MCF 10A (cell line): Measurements from ENCODE around the gene PBX3. TPM values are rescaled to one million over a fixed set of nuclear protein-coding genes. Genes with fewer than 3 reads are reported as not detected.

ENCODE experiments used
- BruUV-seq: library from RNA; stranded (reverse); fragments of 400-500 nt; replicated peaks from 2 replicates; lab custom pipeline; 2021; lab: Mats Ljungman, UMichigan
- CTCF ChIA-PET: fragments of 300-600 bp; sonication (Branson Sonifier 250); formaldehyde crosslinking; extraction: SDS; loops from one replicate; lab custom pipeline; 2021; ENCODE audit warnings: antibody characterized with exemption, inconsistent platforms; lab: Yijun Ruan, JAX
- POLR2A ChIA-PET: fragments of 300-600, 350-650 bp; sonication (Branson Sonifier 250); formaldehyde crosslinking; extraction: SDS; loops from one replicate; lab custom pipeline; 2020; ENCODE audit warnings: antibody characterized with exemption, inconsistent platforms; lab: Yijun Ruan, JAX
- DNase-seq: peaks from one replicate; pipeline ENCODE4 v3.0.0-alpha.2; 2018; ENCODE audit not compliant: unreplicated experiment
- H3K27ac Mint-ChIP-seq: one replicate; pipeline ENCODE4 v1.8.0; 2022; ENCODE audit warnings: mild to moderate bottlenecking, low read depth, mixed read lengths; ENCODE audit not compliant: unreplicated experiment
- H3K27me3 Mint-ChIP-seq: one replicate; pipeline ENCODE4 v1.8.0; 2022; ENCODE audit warnings: mixed read lengths; ENCODE audit not compliant: insufficient read depth, unreplicated experiment
- H3K36me3 Mint-ChIP-seq: one replicate; pipeline ENCODE4 v1.8.0; 2022; ENCODE audit warnings: mild to moderate bottlenecking, moderate library complexity, mixed read lengths; ENCODE audit not compliant: insufficient read depth, unreplicated experiment
- H3K4me1 Mint-ChIP-seq: one replicate; pipeline ENCODE4 v1.8.0; 2022; ENCODE audit warnings: mixed read lengths; ENCODE audit not compliant: insufficient read depth, unreplicated experiment
- H3K4me3 Mint-ChIP-seq: one replicate; pipeline ENCODE4 v1.8.0; 2022; ENCODE audit warnings: mild to moderate bottlenecking, moderate library complexity, mixed read lengths; ENCODE audit not compliant: unreplicated experiment
- H3K9me3 Mint-ChIP-seq: one replicate; pipeline ENCODE4 v1.8.0; 2022; ENCODE audit warnings: mixed read lengths; ENCODE audit not compliant: unreplicated experiment
- intact Hi-C: fragments of 100-400 bp; cut with micrococcal nuclease; formaldehyde crosslinking; loops from 2 replicates; pipeline ENCODE4 v1.14.1; 2022
- total RNA-seq: library from RNA; stranded (reverse); gene quantifications from 2 replicates; pipeline ENCODE4 v1.2.3, GENCODE V29; 2022
- TF ChIP-seq, protein P1 (sequence below): fragments of 200-600 bp; IDR thresholded peaks from one replicate; pipeline ENCODE4 v1.8.0; 2022; ENCODE audit warnings: antibody characterized with exemption, mild to moderate bottlenecking; ENCODE audit not compliant: unreplicated experiment

Gene PBX3
- total RNA-seq, 1 experiment from 2014 or later, result 17.5 TPM

DNA sequence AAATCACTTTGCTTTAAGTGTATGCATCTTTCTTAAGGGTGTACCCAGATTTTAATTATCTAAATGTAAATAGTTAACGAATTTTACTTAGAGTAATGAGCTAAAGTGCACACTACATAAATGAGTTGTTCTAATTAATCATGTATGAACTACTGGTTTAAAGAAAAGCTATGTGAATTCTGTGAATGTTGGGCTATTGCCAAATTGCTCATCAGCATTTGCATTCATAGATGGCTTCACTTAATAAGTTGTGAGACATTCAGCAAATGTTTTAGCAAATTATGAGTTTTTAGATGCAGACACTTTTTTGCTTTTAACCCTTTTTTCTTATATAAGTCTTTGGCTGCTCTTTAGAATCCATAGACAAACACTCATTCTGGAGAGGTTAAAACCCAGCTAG, 175.7 kb downstream of the PBX3 start:
- no peaks in the 10 kb centered on the region for H3K9me3 Mint-ChIP-seq
- H3K27me3 Mint-ChIP-seq, result no peaks in the 10 kb centered on the region
- DNase-seq, result no peak
- TF ChIP-seq, protein P1, sequence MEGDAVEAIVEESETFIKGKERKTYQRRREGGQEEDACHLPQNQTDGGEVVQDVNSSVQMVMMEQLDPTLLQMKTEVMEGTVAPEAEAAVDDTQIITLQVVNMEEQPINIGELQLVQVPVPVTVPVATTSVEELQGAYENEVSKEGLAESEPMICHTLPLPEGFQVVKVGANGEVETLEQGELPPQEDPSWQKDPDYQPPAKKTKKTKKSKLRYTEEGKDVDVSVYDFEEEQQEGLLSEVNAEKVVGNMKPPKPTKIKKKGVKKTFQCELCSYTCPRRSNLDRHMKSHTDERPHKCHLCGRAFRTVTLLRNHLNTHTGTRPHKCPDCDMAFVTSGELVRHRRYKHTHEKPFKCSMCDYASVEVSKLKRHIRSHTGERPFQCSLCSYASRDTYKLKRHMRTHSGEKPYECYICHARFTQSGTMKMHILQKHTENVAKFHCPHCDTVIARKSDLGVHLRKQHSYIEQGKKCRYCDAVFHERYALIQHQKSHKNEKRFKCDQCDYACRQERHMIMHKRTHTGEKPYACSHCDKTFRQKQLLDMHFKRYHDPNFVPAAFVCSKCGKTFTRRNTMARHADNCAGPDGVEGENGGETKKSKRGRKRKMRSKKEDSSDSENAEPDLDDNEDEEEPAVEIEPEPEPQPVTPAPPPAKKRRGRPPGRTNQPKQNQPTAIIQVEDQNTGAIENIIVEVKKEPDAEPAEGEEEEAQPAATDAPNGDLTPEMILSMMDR, result no peak
- H3K27ac Mint-ChIP-seq, result no peak overlapping the region
- ChIA-PET CTCF (interaction anchor here (0.6 to 1.2 kb wide), 3 partner anchors 18 to 240 kb away, joined by 3 to 6 read pairs (median 3); no protein-coding TSS in a partner anchor), POLR2A (interaction anchor here (0.6 to 1.2 kb wide), 5 partner anchors 8 to 900 kb away, joined by 3 to 6 read pairs (median 3); no protein-coding TSS in a partner anchor)
- H3K36me3 Mint-ChIP-seq, result no peaks in the 10 kb centered on the region
- no peaks in the 10 kb centered on the region for H3K4me1 Mint-ChIP-seq
- intact Hi-C loops, result no loop called here
- H3K4me3 Mint-ChIP-seq, result no peak overlapping the region
- BruUV-seq, result no TSS peak

DNA sequence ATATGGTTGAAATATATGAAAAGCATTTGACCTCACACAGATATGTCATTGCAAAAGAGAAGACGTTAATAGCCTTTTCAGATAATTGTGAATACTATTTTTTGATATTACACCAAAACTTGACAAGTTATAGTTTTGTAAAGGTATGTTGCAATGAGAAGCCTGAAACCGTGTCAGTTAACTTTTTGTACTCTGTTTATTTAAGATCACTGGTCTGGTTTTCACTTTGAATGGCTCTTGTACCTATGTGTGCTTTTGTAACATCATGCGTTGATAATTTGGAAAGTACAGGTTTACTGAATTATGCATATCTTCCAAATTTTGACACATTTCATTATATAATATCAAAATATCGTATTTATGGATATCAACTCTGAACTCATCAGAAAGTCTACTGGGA, 177.2 kb downstream of the PBX3 start:
- H3K4me1 Mint-ChIP-seq, result no peaks in the 10 kb centered on the region
- no peaks in the 10 kb centered on the region for H3K27me3 Mint-ChIP-seq
- no peaks in the 10 kb centered on the region for H3K36me3 Mint-ChIP-seq
- H3K9me3 Mint-ChIP-seq, result no peaks in the 10 kb centered on the region
- H3K27ac Mint-ChIP-seq, result no peak overlapping the region
- ChIA-PET POLR2A (no interaction called here), CTCF (interaction anchor here (0.6 to 1.2 kb wide), 2 partner anchors 20 to 26 kb away, joined by 3 read pairs; no protein-coding TSS in a partner anchor)
- intact Hi-C loops, result no loop called here
- H3K4me3 Mint-ChIP-seq, result no peak overlapping the region
- no TSS peak for BruUV-seq
- DNase-seq, result no peak
- TF ChIP-seq, protein P1, result no peak

DNA sequence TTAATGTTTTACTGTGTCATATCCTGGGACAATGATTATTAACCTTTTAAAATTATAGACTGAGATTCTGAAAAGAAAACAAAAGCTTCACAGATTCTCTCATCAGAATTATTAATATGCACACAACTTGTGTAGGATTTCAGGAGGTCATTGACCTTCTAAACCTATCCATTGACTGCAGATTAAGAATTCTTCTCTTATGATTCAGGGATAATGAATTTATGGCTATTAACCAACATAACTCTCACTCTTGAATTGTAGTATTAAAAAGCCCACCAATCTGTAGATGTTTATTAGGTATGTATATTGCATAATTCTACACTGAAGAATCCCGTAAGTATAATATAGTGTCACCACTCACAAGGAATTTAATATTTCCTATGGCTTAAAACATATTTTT, 179.8 kb downstream of the PBX3 start:
- no peaks in the 10 kb centered on the region for H3K9me3 Mint-ChIP-seq

DNA sequence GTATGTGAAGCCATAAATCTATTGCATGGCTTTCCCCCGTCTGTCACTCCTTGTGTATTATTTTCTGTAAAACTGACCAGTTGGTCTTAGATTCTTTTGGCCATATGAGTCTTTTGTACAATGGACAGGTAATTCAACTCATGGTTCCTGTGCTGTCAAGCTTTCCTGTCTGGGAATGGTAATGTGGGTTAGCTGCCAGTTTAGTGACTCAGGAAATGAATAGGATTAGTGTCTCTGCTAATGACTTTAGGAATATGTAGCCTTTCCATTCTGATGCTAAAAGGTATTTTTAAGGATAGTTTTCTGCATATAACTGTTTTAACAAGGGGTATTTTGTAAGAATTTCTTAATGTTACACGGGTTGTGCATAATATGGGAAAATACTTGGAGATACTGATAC, 182.7 kb downstream of the PBX3 start:
- Mint-ChIP-seq H3K27ac (no peak overlapping the region), H3K9me3 (no peaks in the 10 kb centered on the region), H3K4me1 (peaks cover 18% of the 10 kb centered on the region), H3K4me3 (no peak overlapping the region), H3K36me3 (peaks cover 4% of the 10 kb centered on the region), H3K27me3 (no peaks in the 10 kb centered on the region)
- CTCF ChIA-PET, result no interaction called here
- intact Hi-C loops, result loop anchor here (10.0 kb wide), 1 partner anchor 185 kb away; the partner anchor contains the start of gene PBX3
- POLR2A ChIA-PET, result interaction anchor here (1.1 to 2.2 kb wide), 3 partner anchors 8 to 173 kb away, joined by 3 to 5 read pairs (median 3); no protein-coding TSS in a partner anchor
- no TSS peak for BruUV-seq
- TF ChIP-seq, protein P1, result no peak
- DNase-seq, result peak; percentile 13

More for the DNA sequence above, 179.8 kb downstream of the PBX3 start:
- Mint-ChIP-seq H3K4me3 (no peak overlapping the region), H3K36me3 (no peaks in the 10 kb centered on the region), H3K27me3 (no peaks in the 10 kb centered on the region), H3K27ac (no peak overlapping the region), H3K4me1 (peaks cover 7% of the 10 kb centered on the region)
- DNase-seq, result no peak
- TF ChIP-seq, protein P1, result no peak
- CTCF ChIA-PET, result interaction anchor here (1.3 kb wide), 1 partner anchor 15 kb away, joined by 3 read pairs; no protein-coding TSS in a partner anchor
- POLR2A ChIA-PET, result interaction anchor here (0.8 to 1.5 kb wide), 2 partner anchors 12 to 97 kb away, joined by 3 to 5 read pairs; no protein-coding TSS in a partner anchor
- intact Hi-C loops, result no loop called here
- no TSS peak for BruUV-seq
